GM12873 (cell line): ENCODE results near the gene KLK1.

Source experiments
- TF ChIP-seq, protein P1 (sequence below): IDR thresholded peaks from 2 replicates; pipeline ENCODE4 v1.5.1; 2012; ENCODE audit warnings: low read depth, mild to moderate bottlenecking, moderate library complexity, low read length, control low read depth; ENCODE audit not compliant: insufficient read depth; ENCODE audit errors: missing control alignments

Gene KLK1

GRCh38 chr19:50843205-50843604 is 19.6 kb upstream of the KLK1 start:
- TF ChIP-seq, protein P1, sequence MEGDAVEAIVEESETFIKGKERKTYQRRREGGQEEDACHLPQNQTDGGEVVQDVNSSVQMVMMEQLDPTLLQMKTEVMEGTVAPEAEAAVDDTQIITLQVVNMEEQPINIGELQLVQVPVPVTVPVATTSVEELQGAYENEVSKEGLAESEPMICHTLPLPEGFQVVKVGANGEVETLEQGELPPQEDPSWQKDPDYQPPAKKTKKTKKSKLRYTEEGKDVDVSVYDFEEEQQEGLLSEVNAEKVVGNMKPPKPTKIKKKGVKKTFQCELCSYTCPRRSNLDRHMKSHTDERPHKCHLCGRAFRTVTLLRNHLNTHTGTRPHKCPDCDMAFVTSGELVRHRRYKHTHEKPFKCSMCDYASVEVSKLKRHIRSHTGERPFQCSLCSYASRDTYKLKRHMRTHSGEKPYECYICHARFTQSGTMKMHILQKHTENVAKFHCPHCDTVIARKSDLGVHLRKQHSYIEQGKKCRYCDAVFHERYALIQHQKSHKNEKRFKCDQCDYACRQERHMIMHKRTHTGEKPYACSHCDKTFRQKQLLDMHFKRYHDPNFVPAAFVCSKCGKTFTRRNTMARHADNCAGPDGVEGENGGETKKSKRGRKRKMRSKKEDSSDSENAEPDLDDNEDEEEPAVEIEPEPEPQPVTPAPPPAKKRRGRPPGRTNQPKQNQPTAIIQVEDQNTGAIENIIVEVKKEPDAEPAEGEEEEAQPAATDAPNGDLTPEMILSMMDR: no peak

GRCh38 chr19:50842130-50842529 is 18.5 kb upstream of the KLK1 start:
- TF ChIP-seq, protein P1: no peak

DNA sequence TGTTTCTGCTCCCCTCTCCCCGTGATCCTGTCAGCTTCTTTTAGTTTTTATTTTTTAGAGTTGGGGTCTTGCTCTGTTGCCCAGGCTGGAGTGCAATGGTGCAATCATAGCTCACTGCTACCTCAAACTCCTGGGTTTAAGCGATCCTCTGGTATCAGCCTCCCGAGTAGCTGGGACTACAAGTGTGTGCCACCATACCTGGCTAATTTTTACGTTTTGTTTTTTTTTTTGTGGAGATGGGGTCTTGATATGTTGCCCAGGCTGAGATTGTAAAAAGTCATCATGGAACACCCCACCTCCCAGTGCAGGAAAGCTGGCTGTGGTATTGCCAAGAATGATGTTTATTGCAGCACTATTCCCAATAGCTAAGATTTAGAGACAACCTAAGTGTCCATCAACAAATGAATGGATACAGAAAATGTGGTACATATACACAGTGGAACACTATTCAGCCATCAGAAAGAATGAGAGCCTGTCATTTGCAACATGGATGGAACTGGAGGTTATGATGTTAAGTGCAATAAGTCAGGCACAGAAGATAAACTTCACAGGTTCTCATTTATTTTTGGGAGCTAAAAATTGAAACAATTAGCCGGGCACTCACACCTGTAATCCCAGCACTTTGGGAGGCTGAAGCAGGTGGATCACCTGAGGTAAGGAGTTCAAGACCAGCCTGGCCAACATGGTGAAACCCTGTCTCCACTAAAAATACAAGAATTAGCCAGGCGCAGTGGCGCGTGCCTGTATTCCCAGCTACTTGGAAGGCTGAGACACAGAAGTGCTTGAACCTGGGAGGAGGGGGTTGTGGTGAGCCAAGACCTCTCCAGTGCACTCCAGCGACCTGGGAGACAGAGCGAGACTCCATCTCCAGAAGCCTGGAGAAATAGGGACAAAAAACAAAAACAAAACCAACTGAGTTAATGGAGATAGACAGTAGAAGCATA is 16.4 kb upstream of the KLK1 start:
- TF ChIP-seq, protein P1: no peak

- TF ChIP-seq, protein P1: peak; percentile 64
Observed at GRCh38 chr19:50838239-50838638, 14.7 kb upstream of the KLK1 start.

DNA sequence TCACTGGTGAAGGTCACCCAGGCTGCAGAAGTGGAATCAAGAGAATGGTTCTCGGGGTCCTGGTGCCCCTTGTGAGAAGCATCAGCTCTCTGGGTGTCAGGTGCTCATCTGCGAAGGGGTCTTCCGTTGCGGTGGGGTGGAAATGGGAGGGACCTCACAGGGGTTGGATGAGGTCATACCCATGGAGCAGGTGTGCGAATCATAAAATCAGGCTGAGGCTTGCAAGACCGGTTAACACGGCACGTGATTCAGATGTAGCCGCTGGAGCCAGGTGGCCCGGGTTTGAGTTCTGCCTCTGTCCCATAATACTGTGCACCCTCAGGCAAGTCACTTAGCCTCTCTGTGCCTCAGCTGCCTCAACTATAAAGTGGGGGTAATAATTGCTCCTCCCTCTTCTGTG is 13.7 kb upstream of the KLK1 start:
- TF ChIP-seq, protein P1: no peak

- TF ChIP-seq, protein P1: no peak
Observed at GRCh38 chr19:50836543-50837195, 13.1 kb upstream of the KLK1 start.

DNA sequence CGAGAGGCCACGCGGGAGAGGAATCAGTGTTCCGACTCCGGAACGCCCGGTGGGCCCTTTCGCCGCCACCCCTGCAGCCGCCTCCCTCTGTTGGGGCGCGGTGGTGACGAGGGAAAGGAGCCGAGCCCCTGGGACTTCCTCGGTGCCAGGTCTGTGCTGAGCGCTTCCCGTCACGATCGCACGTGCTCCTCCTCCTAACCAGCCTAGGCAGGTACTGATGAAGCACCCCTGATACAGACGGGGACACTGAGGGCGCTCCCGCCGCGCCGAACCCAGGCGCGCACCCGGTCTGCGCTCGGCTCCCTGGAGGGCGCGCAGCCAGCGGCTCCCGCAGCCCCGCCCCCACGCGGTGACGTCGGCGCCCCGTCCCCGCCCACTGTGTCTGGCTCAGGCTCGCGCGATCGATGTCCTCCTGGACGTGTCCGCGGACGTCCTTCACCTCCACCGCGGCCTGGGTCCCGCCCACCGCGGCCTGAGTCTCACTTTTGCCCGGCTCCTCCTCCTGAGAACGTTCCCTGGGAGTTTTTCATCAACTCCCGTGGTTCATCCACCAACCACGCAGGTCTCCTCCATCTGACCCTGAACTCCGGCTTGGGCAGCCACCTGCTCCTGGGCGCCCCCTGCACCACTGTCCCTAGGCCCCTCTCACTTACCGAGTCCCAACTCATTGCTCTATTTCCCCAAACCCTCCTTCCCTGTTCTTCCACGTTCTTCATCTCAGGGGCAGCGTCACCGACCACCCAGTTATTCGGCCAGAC is 12.4 kb upstream of the KLK1 start:
- TF ChIP-seq, protein P1: no peak
